GM18502 (cell line): ENCODE data around the gene SLC16A14.

Source experiments
- ATAC-seq: cut with Tn5 transposase; IDR thresholded peaks from one replicate; pipeline ENCODE4 v1.9.1; 2021; ENCODE audit warnings: mild to moderate bottlenecking; ENCODE audit not compliant: unreplicated experiment, poor library complexity

The SLC16A14 gene

GRCh38 chr2:230043461-230043860, 25.3 kb downstream of the SLC16A14 start:
- ATAC-seq, result no peak

GRCh38 chr2:230043025-230043424, 25.7 kb downstream of the SLC16A14 start:
- no peak for ATAC-seq

DNA sequence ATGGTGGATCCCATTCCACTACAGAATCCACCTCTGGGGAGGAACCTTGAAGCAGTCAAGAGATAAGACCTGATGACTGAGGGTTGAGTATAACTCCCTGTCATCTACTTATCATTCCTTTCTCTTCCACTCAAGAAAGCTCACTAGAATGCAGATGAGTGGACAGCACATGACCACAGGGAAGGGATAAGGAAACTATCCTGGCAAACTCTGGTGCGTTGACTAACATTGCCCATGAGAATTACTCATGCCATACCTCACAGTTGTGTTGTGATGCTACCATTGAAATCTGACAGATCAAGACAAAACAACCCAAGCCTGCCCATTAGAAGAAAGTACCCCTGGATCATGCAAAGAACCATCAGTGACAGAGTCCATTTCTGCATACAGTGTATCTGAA, 26.5 kb downstream of the SLC16A14 start:
- no peak for ATAC-seq

DNA sequence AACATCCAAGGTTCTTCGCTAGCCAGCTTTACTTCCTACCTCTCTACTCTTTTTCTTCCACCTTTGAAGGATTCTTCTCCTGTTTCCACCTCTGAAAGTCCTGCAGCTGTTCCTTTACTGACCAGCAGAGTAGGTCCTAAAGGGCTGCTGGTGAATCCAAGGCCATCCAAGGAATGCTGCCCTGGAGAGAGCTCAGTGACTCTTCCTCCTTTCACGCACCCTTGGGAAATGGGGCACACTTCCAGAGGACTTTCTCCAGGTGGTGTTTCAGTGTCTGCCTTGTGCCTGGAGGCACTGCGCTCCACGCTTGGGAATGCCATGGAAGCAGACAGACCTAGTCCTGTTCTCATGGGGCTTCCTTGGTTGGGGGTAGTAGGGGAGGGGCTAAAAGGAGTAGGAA, 45.4 kb downstream of the SLC16A14 start:
- ATAC-seq, result no peak

DNA sequence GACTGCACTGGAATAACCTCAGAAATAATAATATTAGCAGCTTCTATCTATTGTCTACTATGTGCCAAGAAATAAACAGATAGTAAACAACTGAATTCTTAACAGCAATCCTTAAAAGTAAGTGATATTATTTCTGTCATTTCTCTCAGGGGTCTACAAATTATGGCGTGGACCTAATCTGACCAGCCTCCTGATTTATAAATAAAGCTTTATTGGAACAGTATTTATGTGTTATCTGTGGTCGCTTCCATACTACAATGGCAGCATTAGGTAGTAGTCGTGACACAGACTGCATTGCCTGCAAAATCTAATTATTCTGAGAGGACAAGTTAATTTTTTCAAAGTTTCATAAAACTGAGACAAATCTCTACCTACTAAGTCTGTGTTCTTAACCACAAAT, 49.0 kb downstream of the SLC16A14 start:
- no peak for ATAC-seq

DNA sequence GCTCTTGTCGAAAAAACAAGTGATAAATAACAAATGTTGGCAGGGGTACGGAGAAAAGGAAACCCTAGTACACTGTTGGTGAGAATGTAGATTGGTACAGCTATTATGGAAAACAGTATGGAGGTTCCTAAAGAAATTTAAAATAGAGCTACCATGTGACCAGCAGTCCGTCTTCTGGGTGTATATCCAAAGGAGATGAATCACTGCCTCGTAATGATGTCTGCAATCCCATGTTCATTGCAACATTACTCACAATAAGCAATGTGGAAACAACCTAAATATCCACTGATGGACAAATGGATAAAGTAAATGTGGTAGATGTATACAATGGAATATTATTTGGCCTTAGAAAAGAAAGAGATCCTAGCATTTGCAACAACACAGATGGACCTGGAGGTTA, 50.6 kb downstream of the SLC16A14 start:
- ATAC-seq, result no peak

- ATAC-seq, result no peak
These were observed 51.9 kb downstream of the SLC16A14 start for GRCh38 chr2:230016844-230017243.

DNA sequence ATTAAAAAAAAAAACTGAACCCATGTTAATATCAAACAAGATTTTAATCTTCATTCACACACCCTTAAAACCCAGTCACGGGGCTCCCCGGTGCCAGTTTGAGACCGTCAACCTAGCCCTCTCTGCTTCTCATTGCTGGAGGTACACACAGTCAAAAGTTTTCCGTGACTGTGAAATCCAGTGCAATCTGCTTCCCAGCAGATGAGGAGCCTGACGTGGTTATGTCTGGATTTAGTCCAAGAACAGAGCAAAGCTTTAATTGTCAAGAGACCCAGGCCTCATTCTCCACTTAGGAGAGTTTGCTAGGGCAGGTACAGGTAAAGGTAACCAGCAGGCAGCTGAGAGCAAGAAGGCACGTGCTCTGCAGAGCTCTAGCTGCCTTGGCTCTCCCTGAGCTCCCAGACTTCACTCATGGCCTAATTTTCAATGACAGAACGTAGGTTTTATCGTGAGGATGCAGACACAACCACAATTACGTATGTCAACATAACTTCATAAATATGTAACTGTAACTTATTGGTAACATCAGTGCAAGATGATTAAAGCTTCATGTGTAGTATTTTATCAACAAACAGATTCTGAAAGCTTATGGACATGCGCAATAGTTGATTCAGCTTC, 56.3 kb downstream of the SLC16A14 start:
- no peak for ATAC-seq

DNA sequence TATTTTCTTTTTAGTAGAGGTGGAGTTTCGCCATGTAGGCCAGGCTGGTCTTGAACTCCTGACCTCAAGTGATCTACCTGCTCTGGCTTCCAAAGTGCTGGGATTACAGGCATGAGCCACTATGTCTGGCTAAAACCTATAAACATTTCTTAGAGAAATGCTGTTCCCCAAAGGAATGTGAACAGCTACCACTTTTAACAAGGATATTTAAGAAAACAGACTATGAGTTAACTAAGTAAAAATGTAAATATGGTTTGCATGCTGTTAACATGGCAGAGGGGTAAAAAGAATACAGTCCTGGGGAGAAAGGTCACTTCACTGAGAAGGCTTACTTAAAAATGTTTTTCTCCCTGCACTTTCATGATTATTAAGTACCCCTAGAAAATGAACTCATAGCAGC, 57.1 kb downstream of the SLC16A14 start:
- ATAC-seq, result no peak

DNA sequence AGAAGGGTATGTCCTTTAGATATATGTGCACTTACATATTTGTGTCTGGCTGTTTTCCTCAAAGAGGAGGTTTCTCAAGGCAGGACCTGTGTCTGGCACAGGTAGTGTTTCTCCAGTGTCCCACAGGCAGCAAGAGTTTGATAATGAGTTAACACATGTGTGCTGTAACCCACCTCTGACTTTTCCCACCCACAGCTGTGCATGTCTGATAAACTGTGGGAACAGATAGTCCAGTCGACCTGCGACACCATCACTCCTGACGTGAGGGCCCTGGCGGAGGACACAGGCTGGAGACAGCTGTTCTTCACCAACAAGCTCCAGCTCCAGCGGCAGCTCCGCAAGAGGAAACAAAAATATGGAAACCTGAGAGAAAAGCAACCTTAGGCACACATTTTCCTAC, 58.2 kb downstream of the SLC16A14 start:
- ATAC-seq, result no peak

DNA sequence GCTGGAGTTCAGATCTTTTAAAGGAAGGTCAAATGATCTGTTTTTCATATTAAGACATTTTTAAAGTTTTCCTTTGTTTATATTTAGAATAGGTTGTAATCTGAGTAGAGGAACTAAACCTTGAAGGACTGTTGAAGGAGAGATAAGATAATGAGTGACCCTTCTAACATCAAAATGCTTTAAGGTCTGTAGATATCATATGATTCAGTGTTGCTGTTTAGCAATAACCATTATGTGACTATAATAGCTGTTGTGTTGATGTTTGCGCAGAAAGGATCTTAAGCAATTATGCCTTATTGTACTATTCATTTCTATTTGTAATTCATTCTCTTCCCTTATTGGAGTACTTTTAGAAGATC, 60.0 kb downstream of the SLC16A14 start:
- ATAC-seq, result no peak

DNA sequence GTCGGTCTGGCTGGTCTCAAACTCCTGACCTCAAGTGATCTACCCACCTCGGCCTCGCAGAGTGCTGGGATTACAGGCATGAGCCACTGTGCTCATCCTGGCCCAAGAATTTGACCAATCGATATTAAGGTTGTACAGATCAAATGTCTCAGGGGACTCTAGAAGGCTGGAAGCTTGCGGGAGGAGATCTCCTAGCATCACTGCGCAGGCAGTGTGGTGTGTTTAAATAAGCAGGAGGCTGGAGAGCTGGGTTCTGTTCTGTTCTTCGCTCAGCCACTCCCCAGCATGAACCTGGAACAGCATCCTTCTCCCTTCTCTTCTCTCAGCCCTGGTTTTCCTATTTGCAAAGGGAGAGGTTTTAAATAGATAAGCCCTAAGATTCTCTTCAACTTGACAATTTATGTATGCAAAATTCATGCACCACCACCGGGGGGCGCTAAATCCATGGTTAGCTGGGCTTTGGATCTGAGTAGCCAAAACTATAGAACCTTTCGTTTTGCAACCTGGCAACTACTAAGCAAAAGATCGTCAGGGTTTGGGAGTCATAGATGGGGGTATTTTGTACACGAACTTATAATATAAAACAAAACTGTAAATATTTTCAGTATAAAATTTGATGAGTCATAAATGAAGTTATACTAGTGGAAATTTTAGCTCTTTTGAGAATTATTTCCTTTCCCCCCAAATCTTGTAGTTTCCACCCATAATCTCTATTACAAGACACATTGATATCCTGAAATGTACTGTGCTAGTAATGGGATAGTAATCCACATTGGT, 60.6 kb downstream of the SLC16A14 start:
- ATAC-seq, result peak; percentile 54

DNA sequence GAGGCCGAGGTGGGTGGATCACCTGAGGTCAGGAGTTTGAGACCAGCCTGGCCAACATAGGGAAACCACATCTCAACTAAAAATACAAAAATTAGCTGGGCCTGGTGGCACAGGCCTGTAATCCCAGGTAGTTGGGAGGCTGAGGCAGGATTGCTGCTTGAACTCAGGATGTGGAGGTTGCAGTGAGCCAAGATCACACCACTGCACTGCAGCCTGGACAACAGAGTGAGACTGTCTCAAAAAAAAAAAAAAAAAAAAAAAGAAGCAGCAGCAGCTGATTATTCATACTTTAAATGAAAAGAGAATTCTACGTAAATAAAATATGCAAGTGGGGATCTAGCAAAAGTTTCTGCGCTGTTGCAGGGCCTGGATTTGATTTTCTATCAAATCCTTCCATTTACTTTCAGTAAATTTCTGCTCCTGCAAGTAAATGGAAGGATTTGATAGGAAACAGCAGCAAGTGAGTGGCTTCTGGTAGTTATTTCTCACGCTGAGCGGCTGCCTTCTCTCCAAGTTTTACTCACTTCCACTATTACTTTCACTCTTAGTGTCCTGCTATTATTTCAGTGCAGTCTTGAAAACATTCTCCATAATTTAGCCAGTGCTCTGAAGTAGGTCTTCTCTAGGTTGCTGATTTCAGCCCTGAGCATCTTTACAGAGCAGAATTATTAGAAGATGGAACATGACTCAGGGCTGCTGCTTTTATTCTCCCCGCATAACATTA, 68.4 kb downstream of the SLC16A14 start:
- ATAC-seq, result peak; percentile 96

DNA sequence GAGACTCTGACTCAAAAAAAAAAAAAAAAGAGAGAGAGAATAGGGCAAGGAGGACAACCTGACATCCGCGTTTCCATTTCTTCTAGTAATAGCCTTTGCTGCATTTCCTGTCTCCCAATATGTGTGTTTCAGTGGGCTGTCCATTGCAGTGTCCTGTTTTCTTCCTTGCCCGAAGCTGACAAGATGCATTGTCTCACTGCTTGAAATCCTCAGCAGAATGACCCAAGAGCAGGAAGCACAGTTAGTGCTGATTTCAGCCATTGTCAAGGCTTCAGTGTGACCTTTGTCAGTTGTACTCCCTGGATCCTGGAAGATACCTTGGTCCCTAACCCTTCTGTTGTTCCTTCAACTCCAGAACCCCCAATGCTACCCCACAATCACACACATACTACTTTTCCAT, 71.2 kb downstream of the SLC16A14 start:
- ATAC-seq, result no peak

GRCh38 chr2:229996320-229996719, 72.4 kb downstream of the SLC16A14 start:
- no peak for ATAC-seq

- ATAC-seq, result no peak
These were observed 75.5 kb downstream of the SLC16A14 start for GRCh38 chr2:229993236-229993635.
